Keratinocyte (primary cell): Measurements from ENCODE around the gene FBXO8. TPM values are rescaled to one million over a fixed set of nuclear protein-coding genes. Genes with fewer than 3 reads are reported as not detected.

Experiments used
- DNase-seq: peaks from one replicate; pipeline ENCODE4 v3.0.0-alpha.2; 2011; ENCODE audit warnings: low read depth, missing footprints, low spot score
- FAIRE-seq: peaks from 2 replicates; lab custom pipeline; 2011; peaks lifted over from hg19 to GRCh38; lab: Jason Lieb, UNC
- H2AFZ ChIP-seq: 2 replicates; pipeline ENCODE4 v1.6.0; 2012; ENCODE audit warnings: low read length, control low read depth, inconsistent platforms; ENCODE audit not compliant: control insufficient read depth
- H3K27ac ChIP-seq: 2 replicates; pipeline ENCODE4 v1.5.1; 2011; ENCODE audit warnings: low read length; ENCODE audit not compliant: control insufficient read depth, insufficient read depth
- H3K27me3 ChIP-seq: 3 replicates; pipeline ENCODE4 v1.6.0; 2011; ENCODE audit warnings: low read length; ENCODE audit not compliant: control insufficient read depth, insufficient read depth; ENCODE audit errors: extremely low read depth
- H3K36me3 ChIP-seq, 2 experiments: 2 replicates in 1 of 2; 3 replicates in 1 of 2; pipeline ENCODE4 v1.5.1; 2011; ENCODE audit warnings: low read length in 2 of 2, mild to moderate bottlenecking in 1 of 2; ENCODE audit not compliant: control insufficient read depth in 2 of 2, insufficient read depth in 2 of 2; ENCODE audit errors: extremely low read depth in 1 of 2
- H3K4me1 ChIP-seq: 3 replicates; pipeline ENCODE4 v1.5.1; 2011; ENCODE audit warnings: low read length; ENCODE audit not compliant: control insufficient read depth, insufficient read depth; ENCODE audit errors: extremely low read depth
- H3K4me2 ChIP-seq: 3 replicates; pipeline ENCODE4 v1.6.0; 2011; ENCODE audit warnings: low read depth, low read length; ENCODE audit not compliant: control insufficient read depth, insufficient read depth; ENCODE audit errors: extremely low read depth
- H3K4me3 ChIP-seq, 3 experiments: fragments of 200-600 bp in 1 of 3; sonication (generic) in 1 of 3; 2 replicates in 2 of 3; 3 replicates in 1 of 3; pipeline ENCODE4 v1.5.1; 2011 to 2016; ENCODE audit warnings: low read length in 3 of 3, mild to moderate bottlenecking in 3 of 3, control low read depth in 2 of 3, inconsistent platforms in 1 of 3, low read depth in 1 of 3, mixed read lengths in 1 of 3, mixed run types in 1 of 3, moderate library complexity in 1 of 3; ENCODE audit not compliant: control insufficient read depth in 2 of 3, insufficient read depth in 2 of 3; ENCODE audit errors: extremely low read depth in 1 of 3
- H3K79me2 ChIP-seq: 2 replicates; pipeline ENCODE4 v1.6.0; 2012; ENCODE audit warnings: low read length; ENCODE audit not compliant: control insufficient read depth, insufficient read depth
- H3K9ac ChIP-seq: 3 replicates; pipeline ENCODE4 v1.6.0; 2011; ENCODE audit warnings: low read length; ENCODE audit not compliant: control insufficient read depth, insufficient read depth; ENCODE audit errors: extremely low read depth
- H3K9me1 ChIP-seq: 3 replicates; pipeline ENCODE4 v1.6.0; 2011; ENCODE audit warnings: low read length; ENCODE audit not compliant: control insufficient read depth, insufficient read depth; ENCODE audit errors: extremely low read depth
- H3K9me3 ChIP-seq: 2 replicates; pipeline ENCODE4 v1.5.1; 2012; ENCODE audit warnings: low read depth, low read length; ENCODE audit not compliant: control insufficient read depth
- H4K20me1 ChIP-seq: 3 replicates; pipeline ENCODE4 v1.6.0; 2011; ENCODE audit warnings: low read length; ENCODE audit not compliant: control insufficient read depth, insufficient read depth; ENCODE audit errors: extremely low read depth
- EZH2 ChIP-seq: IDR thresholded peaks from one replicate; pipeline ENCODE4 v1.6.1; 2012; ENCODE audit warnings: inconsistent platforms, mild to moderate bottlenecking, low read length, moderate library complexity
- dilution Hi-C: fragments of 300-500 bp; cut with MboI; formaldehyde crosslinking; loops from one replicate; pipeline ENCODE4 v1.7.0; 2020; ENCODE audit warnings: low sequenced_read_pairs; ENCODE audit not compliant: extremely low pct_ligation_motif_present
- polyA plus RNA-seq, 5 experiments: library from polyadenylated mRNA; depleted of rRNA in 3 of 5; stranded (reverse) in 3 of 5; stranded (forward) in 1 of 5; unstranded in 1 of 5; fragments of >200 nt; gene quantifications; 1 replicate in 1 of 5; 2 replicates in 3 of 5; 3 replicates in 1 of 5; pipeline versions ENCODE4 v1.2.1 to v1.2.3, GENCODE V29; 2011 to 2012; ENCODE audit warnings: missing spikeins in 2 of 5, low read depth in 1 of 5, low replicate concordance in 1 of 5
- TF ChIP-seq, protein P1 (sequence below), 3 experiments: IDR thresholded peaks in 1 of 3; conservative IDR thresholded peaks in 1 of 3; optimal IDR thresholded peaks in 1 of 3; 2 replicates in 2 of 3; 3 replicates in 1 of 3; pipeline versions ENCODE3 to v1.5.1; 2011; ENCODE audit warnings: low read length in 3 of 3, mild to moderate bottlenecking in 3 of 3, moderate library complexity in 2 of 3, control low read depth in 1 of 3, inconsistent platforms in 1 of 3; ENCODE audit not compliant: insufficient read depth in 2 of 3; ENCODE audit errors: extremely low read depth in 1 of 3

FBXO8 gene
- polyA plus RNA-seq, 1 donor (not counting 4 experiments of a cell fraction or from before 2014, with no cell fraction given): 21.0 TPM

DNA sequence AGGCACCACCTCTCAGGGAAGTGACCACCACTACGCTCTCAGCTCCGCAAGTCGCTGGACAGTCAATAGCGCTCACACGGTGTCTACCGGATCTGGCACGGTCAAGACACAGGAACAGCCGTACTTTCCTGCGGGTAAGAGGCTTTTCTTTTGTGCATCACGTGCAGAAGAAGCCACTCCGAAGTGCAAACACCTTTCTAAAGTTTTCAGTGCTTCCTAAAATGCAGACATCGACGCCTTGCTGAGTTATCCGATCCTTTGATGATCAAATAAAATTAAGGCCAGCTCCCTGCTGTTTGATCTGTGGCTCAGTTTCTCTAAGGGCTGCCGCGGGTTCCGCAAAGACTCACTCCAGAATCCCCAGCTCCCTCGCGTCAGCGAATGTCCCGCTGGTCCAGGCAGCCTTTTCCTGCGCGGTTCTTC is 71.8 kb downstream of the FBXO8 start:
- TF ChIP-seq, protein P1, sequence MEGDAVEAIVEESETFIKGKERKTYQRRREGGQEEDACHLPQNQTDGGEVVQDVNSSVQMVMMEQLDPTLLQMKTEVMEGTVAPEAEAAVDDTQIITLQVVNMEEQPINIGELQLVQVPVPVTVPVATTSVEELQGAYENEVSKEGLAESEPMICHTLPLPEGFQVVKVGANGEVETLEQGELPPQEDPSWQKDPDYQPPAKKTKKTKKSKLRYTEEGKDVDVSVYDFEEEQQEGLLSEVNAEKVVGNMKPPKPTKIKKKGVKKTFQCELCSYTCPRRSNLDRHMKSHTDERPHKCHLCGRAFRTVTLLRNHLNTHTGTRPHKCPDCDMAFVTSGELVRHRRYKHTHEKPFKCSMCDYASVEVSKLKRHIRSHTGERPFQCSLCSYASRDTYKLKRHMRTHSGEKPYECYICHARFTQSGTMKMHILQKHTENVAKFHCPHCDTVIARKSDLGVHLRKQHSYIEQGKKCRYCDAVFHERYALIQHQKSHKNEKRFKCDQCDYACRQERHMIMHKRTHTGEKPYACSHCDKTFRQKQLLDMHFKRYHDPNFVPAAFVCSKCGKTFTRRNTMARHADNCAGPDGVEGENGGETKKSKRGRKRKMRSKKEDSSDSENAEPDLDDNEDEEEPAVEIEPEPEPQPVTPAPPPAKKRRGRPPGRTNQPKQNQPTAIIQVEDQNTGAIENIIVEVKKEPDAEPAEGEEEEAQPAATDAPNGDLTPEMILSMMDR (optimal IDR thresholded peaks at IDR 0.05 in 1 of 3, IDR thresholded peaks at IDR 0.05 in 1 of 3, conservative IDR thresholded peaks at IDR 0.05 in 1 of 3; ENCODE audit: extremely low read depth in 1 of 3, insufficient read depth in 2 of 3, low read length in 3 of 3): no peak
- peak; percentile 43 for TF ChIP-seq EZH2
- Histone ChIP-seq H3K9ac (no peak overlapping the region), H3K36me3 (no peaks in the 10 kb centered on the region), H4K20me1 (no peaks in the 10 kb centered on the region), H3K27ac (no peak overlapping the region), H3K9me3 (no peaks in the 10 kb centered on the region), H2AFZ (no peak overlapping the region), H3K27me3 (peaks cover 52% of the 10 kb centered on the region), H3K4me1 (peaks cover 7% of the 10 kb centered on the region), H3K9me1 (no peaks in the 10 kb centered on the region), H3K4me3 (no peak overlapping the region), H3K4me2 (no peak overlapping the region), H3K79me2 (no peaks in the 10 kb centered on the region)
- DNase-seq: no peak
- no peak for FAIRE-seq
- dilution Hi-C loops: no loop called here

DNA sequence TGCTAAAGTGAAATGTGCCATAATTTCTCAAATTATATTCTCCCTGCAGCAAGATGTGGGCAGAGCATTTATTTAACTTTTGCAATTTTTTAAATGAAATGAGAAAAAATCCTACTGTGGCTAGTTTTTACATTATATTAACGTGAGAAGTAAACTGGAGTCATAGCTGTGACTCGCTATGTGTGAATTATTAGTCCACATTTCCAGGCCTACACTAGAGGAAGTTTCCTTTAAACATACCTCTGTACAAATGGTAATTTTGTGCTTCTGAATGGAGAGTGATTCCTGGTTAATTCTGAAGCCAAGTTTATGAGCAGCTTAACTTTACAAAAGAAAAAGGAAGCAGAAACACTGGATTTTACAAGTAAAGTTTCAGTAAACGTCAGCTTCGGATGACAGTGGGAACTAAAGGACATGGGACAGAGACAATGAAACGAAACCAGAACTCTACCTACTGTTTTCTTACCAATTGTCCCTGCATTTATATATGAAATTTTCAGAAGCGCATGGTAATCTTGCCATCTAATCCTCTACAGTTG is 72.4 kb downstream of the FBXO8 start:
- Histone ChIP-seq H3K27ac (no peak overlapping the region), H4K20me1 (no peaks in the 10 kb centered on the region), H3K9ac (no peak overlapping the region), H3K9me3 (no peaks in the 10 kb centered on the region), H3K79me2 (no peaks in the 10 kb centered on the region), H3K4me3 (no peak overlapping the region), H3K9me1 (no peaks in the 10 kb centered on the region), H3K36me3 (no peaks in the 10 kb centered on the region), H2AFZ (no peak overlapping the region), H3K4me2 (no peak overlapping the region), H3K4me1 (peaks cover 7% of the 10 kb centered on the region), H3K27me3 (peaks cover 46% of the 10 kb centered on the region)
- TF ChIP-seq, protein P1 (optimal IDR thresholded peaks at IDR 0.05 in 1 of 3, IDR thresholded peaks at IDR 0.05 in 1 of 3, conservative IDR thresholded peaks at IDR 0.05 in 1 of 3; ENCODE audit: extremely low read depth in 1 of 3, insufficient read depth in 2 of 3, low read length in 3 of 3): no peak
- no peak for TF ChIP-seq EZH2
- FAIRE-seq (peak; percentile 26), DNase-seq (no peak)
- dilution Hi-C loops: no loop called here
